Vagina (tissue), 2 donors: ENCODE measurements around the gene SGK2.

Experiments used
- CTCF ChIP-seq, 3 experiments: fragments of 450-650 bp in 2 of 3; fragments of 200-600 bp in 1 of 3; sonication (generic) in 1 of 3; IDR thresholded peaks; one replicate each; pipeline ENCODE4 v1.5.1; 2017 to 2019; ENCODE audit warnings: antibody characterized with exemption in 3 of 3, mild to moderate bottlenecking in 2 of 3, moderate library complexity in 2 of 3
- POLR2A ChIP-seq, 2 donors: fragments of 450-650 bp; IDR thresholded peaks; one replicate each; pipeline ENCODE4 v1.6.1; 2017; ENCODE audit warnings: antibody characterized with exemption in 2 of 2, mild to moderate bottlenecking in 2 of 2, moderate library complexity in 2 of 2

DNA sequence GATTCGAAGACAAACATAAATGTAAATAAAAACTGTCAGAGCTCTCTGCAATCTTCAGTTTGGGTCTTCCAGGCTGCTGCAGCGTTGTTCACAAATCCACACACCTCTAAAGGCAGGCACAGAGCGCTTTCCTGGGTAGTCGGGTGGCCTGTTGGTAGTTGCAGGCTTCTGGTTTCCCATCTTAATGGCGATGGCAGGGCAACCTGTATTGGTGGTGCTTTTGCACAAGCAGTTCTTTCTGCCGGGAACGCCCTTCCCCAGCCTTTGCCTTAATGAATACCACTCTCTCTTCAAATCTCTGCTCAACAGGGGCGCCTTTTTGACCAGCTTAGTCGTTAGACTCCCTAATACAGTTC is 31.2 kb downstream of the SGK2 start:
- TF ChIP-seq CTCF (IDR thresholded peaks at IDR 0.05) = no peak
- TF ChIP-seq POLR2A (IDR thresholded peaks at IDR 0.05) = no peak
